Colon (tissue), 2 donors: ENCODE data around the gene PACRG.
"Not testable (repeated sequence)": the region's sequence is repeated elsewhere in the genome, so short reads cannot be mapped to it uniquely, and the experiment has no call there.

Source experiments
- FAIRE-seq: peaks from 2 replicates; lab custom pipeline; 2012; peaks lifted over from hg19 to GRCh38; lab: Jason Lieb, UNC
- donor health status: control.
- donor health status: control.

The PACRG gene

DNA sequence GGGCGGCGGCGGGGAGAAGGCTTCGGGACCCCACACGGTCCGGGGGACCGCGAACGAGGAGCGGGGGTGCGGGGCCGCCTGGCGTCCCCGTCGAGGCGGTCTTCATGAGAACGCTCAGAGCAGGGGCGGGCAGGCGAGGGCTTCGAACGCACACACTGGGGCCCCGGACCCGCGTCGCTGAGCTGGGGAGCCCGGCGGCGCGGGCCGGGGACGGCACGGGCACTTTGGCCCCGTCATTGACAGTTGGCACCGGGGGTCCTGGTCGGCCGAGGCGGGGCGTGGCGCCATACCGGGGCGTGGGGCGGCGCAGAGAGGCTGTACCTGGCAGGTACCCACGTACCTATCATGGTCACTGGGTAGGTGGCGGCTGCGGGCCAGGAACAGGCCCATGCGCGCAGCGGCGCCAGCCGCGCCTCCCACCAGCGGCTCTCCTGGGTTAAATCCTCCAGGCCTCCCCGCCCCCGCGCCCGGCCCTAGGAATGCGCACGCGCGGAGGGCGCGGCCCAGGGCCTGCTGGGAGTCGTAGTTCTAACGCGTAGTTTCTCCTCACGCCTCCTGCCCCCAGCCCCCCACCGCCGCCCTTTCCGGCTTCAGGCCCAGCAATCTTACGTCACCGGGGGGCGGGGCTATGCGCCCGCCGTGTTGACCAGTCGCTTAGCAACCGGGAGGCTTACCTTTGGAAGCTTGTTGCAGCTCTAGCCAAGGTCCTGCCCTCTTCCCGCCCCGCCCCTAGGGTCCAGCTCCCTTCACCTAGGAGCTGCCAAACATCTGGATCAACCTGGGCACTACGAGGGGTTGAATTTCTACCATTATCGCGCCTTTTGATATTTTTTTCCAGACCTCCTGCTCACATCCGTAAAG lies at the start of gene PACRG, which contains the start of gene PRKN:
TSS of gene PACRG (plus strand) at position 653 of the 861 bp plus-strand sequence.
TSS of gene PRKN (minus strand) at position 445 of the 861 bp plus-strand sequence.
- FAIRE-seq, result no peak

DNA sequence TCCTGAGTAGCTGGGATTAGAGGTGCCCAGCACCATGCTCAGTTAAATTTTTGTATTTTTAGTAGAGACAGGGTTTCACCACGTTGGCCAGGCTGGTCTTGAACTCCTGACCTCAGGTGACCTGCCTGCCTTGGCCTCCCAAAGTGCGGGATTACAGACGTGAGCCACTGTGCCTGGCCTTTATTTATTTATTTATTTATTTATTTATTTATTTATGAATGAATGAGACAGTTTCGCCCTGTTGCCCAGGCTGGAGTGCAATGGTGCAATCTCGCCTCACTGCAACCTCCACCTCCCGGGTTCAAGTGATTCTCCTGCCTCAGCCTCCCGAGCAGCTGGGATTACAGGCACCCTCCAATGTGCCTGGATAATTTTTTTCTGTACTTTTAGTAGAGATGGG lies 48.9 kb upstream of the PACRG start:
- FAIRE-seq, result not testable (repeated sequence)

- no peak for FAIRE-seq
These were observed 48.1 kb upstream of the PACRG start for GRCh38 chr6:162679681-162680080.

GRCh38 chr6:162680367-162680766 lies 47.4 kb upstream of the PACRG start:
- peak; percentile 76 for FAIRE-seq

GRCh38 chr6:162680871-162681270 lies 46.9 kb upstream of the PACRG start:
- peak; percentile 18 for FAIRE-seq

DNA sequence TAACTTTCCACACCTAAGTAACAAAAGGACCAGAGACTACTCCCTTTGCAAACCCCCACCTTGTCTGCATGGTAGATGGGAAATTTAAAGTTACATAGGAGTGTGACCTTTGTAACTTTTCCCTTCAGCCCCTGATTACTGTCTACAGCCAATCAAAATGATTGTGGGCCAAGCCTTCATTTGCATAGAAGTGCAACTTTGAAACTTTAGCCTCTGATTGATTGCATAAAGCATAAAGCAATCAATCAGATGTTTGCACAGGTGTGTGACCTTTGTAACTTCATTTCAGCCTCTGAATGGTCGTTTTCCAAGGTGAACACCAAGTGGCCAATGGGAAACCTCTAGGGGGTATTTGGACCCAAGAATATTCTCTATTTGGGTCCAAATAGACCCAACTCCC lies 46.3 kb upstream of the PACRG start:
- no peak for FAIRE-seq

DNA sequence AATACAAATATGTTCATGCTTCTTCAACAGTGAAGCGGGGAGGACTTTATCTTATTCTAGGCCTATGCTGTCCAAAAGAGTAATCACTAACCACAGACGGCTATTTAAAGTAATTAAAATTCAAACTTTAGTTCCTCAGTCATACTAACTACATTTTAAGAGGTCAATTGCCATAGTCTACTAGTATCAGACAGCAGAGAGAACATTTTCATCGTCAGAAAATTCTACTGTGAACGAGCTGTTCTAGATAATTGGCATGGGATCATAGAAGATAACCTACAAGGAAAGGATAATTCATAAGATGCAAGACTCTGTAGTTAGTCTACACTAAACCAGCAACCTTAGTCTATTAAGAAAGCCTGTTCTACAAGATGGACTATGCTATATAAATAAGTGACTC lies 44.6 kb upstream of the PACRG start:
- no peak for FAIRE-seq

GRCh38 chr6:162684052-162684451 lies 43.7 kb upstream of the PACRG start:
- no peak for FAIRE-seq

GRCh38 chr6:162684961-162685360 lies 42.8 kb upstream of the PACRG start:
- no peak for FAIRE-seq

- no peak for FAIRE-seq
These were observed 42.2 kb upstream of the PACRG start for GRCh38 chr6:162685586-162685985.

GRCh38 chr6:162688751-162689345 lies 38.9 kb upstream of the PACRG start:
- FAIRE-seq, result no peak

GRCh38 chr6:162690158-162690557 lies 37.6 kb upstream of the PACRG start:
- FAIRE-seq, result no peak

- FAIRE-seq, result no peak
These were observed 29.8 kb upstream of the PACRG start for GRCh38 chr6:162697872-162698403.

DNA sequence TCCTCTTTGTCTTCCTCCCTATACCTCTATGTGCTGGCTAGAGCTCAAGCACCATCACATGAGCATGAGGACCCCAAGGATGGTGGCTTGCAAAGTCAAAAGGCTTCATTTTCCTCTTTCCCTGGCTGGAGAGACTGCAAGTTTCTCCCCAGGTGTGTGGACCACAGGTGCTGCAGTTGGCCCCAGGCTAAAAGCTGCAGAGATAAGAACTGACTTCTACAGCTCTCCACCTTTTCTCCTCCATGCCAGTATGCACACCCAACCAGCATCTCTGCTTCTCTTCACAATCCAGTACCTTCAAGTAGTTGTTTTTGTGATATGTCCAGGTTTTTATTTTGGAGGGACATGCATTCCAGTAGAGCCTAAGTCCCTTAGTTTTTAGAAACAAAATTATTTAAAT lies 29.3 kb upstream of the PACRG start:
- FAIRE-seq, result no peak

DNA sequence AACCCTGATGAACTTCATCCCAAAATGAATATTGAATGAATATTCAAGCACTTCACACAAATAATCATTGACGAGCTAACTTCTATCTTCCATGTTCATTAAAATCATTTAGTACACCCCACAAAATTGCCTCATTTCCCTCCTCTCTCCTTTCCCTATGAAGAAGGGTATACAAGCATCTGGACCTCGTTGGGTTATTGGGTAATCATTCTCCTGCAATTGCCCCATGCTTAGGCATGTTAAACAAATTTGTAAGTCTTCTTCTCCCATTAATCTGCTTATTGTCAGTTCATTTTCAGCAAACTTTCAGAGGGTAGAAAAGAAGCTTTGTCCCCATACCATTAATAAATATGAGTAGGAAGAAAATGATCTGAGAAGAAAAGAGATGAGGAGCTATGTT lies 27.8 kb upstream of the PACRG start:
- FAIRE-seq, result no peak

GRCh38 chr6:162700966-162701365 lies 26.8 kb upstream of the PACRG start:
- peak; percentile 14 for FAIRE-seq

- FAIRE-seq, result no peak
These were observed 26.2 kb upstream of the PACRG start for GRCh38 chr6:162701551-162701950.

GRCh38 chr6:162702446-162702845 lies 25.3 kb upstream of the PACRG start:
- no peak for FAIRE-seq

- no peak for FAIRE-seq
These were observed 23.8 kb upstream of the PACRG start for GRCh38 chr6:162704001-162704400.

DNA sequence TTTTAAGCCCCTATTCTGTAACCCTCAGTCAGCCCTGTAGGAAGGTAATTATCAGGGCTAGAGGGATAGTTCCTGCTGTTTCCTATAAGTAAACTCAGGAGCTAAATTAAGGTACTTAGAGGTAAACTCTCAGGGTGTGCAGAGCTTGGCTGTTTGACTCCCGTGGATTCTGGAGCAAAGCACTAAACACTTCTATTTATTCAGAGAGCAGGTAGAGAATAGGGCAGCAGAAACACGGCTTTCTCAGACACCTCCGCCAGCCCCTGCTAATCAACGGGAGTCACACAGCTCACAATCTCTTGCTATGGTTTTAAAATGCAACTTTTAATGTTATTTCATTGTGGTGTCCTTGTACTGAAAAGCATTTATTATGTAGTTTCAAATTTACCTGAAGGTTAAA lies 22.0 kb upstream of the PACRG start:
- FAIRE-seq, result no peak

DNA sequence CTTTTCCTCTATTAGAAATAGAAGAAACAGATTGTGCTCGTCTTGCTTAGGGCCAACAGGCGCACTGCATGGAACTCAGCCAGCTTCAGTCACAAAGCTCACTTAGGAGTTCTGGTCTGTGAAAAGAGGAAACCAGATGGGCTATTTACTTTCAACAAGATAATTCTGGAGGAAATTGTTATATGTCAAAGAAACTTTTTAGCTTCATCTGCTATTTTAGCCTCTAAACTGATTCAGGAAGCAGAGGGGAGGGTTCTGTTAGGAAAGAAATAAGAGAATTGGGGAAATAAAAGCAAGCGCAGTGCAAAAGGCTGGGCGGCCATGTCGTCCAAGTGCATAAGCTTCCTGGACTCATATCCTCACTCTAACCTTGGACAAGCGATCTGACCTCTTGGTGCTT lies 21.5 kb upstream of the PACRG start:
- no peak for FAIRE-seq

DNA sequence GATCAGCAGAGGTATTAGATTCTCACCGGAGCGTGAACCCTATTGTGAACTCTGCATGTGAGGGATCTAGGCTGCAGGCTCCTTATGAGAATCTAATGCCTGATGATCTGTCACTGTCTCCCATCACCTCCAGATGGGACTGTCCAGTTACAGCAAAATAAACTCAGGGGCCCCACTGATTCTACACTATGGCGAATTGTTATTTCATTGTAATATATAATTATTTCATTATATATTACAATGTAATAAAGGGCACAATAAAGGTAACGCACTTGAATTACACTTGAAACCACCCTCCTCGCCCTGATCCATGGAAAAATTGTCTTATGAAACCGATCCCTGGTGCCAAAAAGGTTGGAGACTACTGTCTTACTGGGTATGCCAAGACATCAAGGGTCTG lies 18.8 kb upstream of the PACRG start:
- no peak for FAIRE-seq

DNA sequence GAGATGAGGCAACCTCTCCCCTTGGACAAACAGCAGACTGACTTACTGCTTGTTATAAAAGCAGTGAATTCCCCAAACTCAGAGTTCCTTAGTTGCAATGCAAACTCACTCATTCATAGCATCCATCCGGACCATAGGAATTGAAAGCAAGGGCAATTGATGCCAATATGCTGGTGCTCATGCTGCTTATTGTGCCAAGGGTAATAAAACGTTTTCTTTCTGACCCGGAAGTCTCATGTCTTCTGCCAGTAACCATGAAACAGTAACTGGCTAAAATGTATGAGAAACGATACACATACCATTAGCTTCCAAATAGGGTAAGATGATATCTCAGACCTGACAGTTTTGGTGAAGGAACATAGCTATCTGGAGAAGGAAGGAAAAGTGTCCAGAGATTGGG lies 18.3 kb upstream of the PACRG start:
- FAIRE-seq, result no peak
